AG20443 (cell line): ENCODE data around the gene TMEM163.
"Not testable (repeated sequence)": the region's sequence is repeated elsewhere in the genome, so short reads cannot be mapped to it uniquely, and the experiment has no call there.

Experiments
- DNase-seq: peaks from one replicate; pipeline ENCODE4 v3.0.0; 2012; ENCODE audit warnings: low spot score, mixed read lengths

The TMEM163 gene

DNA sequence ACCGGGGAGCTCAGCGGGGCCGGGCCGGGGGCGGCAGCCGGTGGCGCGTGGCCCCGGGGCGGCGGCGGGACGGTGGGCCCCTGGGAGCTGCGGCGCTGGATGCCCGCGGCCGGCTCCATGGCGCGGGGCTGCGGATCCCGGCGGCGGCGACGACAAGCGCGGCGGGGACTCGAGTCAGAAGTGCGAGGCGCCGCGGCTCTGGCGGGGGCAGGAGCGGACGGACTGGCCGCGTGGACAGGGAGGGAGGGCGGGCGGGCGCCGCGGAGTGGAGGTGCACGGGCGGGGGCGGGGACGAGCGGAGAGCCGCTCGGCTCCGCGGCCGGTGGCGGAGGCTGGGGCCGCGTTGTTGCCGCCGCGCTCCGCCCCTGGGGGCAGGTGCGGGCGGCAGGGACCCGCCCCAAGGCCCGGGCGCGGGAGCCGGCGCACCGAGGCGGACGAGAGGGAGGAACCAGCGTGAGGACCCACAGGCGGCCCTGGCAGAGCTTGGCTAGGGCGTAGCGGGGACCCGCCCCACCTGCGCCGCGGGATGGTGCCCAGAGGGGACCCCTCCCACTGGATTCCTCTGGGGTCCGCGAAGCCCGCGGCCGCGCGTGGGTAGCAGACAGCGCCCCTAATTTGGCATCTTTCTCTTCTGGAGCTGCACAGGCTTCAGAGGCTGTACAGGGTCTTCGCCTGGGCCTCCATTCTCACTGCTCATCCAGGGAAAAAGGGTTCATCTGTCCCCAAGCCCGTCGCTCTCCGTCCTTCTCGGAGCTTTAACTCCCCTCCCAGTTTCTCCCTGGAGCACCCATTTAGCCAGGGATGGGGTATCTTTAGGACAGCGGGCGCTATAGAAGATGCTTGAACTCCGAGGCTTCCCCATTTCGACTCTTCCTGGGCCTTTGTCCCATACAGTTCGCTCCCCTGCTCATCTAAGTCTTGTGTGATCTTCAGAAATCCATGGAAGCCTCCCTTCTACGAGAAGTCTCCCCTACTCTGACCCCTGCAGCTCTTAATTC lies at the start of gene TMEM163:
TMEM163 (minus strand) TSS at position 184 of the 998 bp plus-strand sequence.
- DNase-seq, result peak; percentile 30

DNA sequence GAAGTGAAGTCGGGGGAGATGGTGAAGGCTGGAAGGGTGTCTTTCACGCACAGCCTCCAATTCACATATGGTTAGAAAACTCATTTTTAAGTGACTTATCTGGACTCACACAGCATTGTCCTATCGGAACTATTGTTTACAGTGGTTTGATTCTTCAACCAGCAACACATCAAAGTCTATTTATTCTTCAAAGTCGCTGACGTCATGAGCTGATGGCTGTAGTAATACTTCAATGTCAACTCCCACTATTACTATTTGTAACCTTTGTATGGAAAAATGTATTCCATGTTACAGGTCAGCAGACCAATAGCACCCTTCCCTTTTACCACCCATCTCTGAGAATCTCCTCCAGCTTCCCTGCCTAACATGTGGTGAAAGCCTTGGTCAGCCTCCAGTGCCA lies 47.8 kb upstream of the TMEM163 start:
- DNase-seq, result no peak

GRCh38 chr2:134765987-134766386 lies 47.2 kb upstream of the TMEM163 start:
- no peak for DNase-seq

DNA sequence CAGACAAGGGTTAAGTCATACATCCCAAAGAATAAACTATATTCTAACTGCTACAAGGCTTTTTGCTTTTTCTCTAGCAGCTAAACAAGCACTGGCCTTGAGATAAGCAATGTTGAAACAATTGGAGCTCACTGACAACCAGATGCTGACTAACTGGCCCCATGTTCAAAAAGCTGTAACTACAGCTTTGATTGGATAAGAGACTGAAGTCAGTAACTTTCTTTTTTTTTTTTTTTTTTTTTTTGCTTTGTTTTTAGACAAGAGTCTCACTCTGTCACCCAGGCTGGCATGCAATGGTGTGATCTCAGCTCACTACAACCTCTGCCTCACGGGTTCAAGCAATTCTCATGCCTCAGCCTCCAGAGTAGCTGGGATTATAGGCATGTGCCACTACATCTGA lies 45.4 kb upstream of the TMEM163 start:
- no peak for DNase-seq

GRCh38 chr2:134763164-134763710 lies 44.4 kb upstream of the TMEM163 start:
- no peak for DNase-seq

GRCh38 chr2:134762508-134762907 lies 43.7 kb upstream of the TMEM163 start:
- DNase-seq, result no peak

- no peak for DNase-seq
These were observed 41.6 kb upstream of the TMEM163 start for GRCh38 chr2:134760385-134760784.

GRCh38 chr2:134758633-134759032 lies 39.8 kb upstream of the TMEM163 start:
- no peak for DNase-seq

DNA sequence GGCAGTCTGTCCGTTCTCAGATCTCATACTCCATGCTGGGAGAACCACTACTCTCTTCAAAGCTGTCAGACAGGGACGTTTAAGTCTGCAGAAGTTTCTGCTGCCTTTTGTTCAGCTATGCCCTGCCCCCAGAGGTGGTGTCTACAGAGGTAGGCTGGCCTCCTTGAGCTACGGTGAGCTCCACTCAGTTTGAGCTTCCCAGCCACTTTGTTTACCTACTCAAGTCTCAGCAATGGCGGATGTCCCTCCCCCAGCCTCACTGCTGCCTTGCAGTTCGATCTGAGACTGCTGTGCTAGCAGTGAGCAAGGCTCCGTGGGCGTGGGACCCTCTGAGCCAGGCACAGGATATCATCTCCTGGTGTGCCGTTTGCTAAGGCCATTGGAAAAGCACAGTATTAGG lies 33.2 kb upstream of the TMEM163 start:
- DNase-seq, result not testable (repeated sequence)

DNA sequence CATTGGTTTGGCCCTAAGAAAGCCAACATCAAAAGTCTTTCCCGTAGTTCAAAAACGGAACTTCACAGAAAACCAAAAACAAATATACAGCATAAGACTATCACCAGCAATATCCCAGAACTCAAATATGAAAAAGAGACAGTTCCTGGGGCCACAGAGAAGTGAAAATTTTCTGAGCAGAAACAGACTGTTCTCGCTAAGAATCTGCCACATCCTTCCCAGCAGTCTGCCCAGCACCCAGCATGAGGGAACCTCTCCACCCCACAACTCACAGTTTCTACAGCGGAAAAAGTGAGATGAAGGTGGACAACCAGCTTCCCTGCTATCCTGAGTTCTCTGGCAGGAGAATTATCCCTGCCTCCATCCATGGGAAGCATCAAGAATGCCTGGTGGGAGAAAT lies 26.7 kb upstream of the TMEM163 start:
- no peak for DNase-seq

DNA sequence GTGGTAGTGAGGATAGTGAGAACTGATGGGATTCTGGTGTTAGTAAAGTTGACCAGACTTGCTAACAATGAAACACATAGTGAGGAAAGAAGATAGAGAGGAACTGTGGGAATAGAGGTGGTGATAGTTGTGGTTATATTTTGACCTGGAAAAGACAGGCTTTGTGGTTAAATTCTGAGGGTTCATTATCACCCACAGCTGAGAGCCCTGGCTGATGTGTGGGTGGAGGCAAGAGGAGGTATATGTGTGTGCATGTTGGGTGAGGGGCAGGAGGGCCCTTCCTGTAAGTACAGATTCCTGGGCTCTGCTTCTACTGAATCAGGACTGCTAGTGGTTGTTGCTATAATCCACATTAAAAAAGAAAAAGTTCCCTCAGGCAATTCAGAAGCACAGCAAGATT lies 26.2 kb upstream of the TMEM163 start:
- DNase-seq, result no peak

DNA sequence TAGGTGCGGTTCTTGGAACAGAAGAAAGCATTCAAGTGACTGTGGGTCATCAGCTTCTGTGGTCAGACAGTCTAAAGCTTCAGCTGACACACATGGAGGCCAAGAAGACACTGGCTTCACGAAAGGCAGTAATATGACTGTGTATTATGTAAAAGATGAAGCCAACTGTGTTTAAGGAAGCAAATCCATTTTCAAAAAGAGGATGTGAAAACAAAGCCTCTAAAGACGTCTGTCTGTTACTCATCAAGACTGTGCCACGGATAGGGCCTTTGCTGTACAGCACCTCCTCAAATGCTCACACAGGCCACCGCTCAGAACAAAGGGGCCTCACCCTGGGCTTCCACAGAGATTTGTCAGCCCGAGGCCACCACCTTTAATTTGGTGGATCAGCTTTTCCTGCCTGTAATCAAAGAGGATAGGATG lies 21.1 kb upstream of the TMEM163 start:
- no peak for DNase-seq

DNA sequence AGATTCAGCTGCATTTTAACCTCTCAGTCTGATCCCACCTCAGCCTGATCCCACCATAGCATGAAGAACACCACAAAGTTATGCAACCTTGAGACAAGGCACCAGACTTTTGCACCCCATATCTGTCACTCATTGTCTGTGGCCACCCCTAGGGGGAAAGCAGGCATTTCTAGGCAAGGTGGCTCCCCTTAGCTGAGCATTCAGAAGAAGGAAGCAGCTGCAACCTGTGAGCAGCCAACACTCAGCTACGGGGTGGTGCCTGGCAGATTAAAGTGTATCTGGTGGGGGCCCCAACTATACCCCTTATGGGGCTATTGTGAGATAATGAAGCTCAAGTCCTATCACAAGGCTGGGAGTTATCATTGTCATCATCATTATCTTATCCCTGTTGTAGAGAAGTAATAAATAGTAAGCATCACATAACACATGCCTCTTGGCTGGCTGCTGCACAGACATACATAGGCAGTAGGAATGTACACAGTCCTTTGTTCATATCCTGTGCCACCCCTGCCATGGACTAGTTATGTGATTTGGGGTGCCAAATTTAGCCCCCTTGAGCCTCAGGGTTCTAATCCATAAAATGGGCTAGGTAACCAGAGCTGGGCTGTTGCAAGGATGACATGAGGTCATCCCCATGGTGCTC lies 20.6 kb upstream of the TMEM163 start:
- DNase-seq, result no peak

DNA sequence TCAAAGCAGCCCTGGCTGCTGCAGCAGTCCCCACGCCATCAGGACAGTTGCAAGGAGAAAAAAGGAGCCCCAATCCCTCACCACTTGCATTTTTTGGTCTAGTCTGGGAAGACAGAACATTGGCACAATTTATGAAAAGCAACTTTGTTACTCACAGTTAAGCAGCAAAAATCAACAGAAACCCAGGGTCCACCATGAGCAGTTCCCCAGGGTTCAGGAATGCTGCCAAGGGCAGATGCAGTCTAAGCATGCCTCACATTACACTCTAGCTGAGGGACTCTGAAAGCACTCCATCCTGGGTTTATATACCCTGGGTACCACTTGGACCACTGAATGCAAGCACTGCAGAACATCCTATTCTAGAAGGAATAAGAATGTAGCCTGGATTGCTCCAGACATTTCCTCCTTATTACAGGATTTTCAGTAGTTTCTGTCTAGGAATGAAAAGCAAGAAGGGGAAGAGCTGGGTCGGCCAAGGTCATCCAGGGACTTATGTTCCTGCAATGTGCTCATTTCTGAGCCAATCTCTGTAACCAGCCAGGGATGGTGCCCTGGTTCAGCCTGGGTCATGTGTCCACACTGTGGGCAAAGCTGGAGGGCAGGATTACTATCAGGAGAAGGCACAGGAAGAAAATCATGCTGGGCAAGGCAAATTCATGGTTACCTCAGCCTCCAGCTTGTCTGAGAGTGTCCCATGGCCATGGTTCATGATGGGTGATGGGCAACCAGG lies 19.5 kb upstream of the TMEM163 start:
- DNase-seq, result no peak

DNA sequence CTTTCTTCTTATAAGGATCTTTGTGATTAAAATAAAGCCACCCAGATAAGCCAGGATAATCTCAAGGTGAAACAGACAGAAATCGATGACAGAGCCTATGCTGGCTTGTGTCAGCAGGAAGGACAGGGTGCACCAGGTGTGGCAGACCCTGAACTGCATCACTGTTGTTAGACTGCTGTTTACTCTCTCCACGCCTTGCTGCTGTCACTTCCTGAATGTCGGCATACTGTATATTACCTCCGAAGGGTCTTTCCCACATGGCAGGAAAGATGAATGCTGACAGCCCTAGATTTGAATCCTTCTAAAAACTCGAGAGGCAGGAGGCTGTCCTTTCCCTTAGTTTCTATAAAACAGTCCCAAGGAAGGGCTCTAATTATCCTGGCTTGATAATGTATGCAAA lies 18.9 kb upstream of the TMEM163 start:
- DNase-seq, result no peak

DNA sequence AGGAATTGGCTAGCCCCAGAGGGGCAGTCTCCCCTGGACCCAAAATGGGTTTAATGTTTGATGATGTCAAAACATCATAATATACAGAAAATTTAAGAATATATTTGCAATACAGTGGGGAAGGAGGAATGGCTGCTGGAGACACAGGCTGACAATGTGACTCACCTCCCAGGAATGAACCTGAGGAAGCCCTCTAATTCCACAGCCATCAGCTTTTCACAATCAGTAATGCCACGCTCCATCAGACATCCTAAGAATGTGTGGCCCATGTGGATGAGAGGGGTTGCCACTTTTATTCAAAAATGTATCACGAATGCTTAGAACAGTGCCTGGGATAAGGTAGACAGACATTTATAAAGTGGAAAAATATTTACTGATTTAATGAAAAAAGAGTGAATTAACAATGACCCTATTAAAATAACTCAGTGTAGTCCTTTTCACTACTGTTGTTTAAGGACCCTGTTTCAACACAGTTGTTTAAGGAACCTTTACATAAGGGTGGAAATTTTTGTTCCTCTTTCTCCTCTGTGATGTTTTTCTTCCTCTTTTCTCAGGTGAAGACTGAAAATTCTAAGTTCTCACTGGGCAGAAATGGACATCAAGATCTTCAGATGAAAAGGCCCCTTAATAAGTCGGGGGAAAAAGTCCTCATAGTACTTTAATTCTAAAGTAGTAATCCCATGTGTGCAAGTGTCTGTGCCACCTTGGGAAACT lies 17.5 kb upstream of the TMEM163 start:
- peak; percentile 29 for DNase-seq

DNA sequence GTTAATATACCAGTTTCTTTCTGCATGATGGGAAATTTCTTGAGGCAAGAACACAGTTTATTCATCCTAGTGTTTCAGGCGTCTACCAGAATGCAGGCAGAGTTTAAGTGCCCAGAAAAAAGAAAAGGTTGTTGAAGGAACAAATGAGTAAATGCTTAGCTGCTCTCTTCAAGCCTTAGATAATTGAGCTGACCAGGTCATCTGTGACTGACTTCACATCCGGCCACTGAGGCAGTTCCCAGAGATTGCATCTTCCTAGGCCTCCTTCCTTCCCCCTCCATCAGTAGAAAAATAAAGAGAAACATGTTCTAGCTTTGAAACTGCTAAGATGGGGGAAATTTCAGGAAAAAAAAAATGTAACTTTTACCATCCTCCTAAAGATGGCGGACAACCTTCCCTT lies 9.4 kb upstream of the TMEM163 start:
- DNase-seq, result no peak

DNA sequence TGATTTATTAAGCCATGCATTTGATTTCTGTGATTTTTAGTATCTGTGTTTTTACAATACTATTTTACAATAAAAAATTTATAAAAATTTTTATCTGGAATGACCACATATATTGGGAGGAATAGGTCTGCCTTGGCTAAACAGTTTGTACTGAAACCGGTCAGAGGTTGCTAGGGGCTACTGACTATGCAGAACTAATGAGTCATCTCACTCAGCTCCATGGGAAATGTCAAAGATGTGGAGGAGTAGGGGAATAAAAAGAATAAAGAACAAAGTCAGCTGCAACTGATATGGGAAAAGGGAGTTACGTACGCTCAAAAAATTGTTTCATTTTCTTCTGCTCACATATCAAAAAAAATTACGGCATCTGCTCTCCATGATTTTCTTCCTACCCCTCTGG lies 8.6 kb upstream of the TMEM163 start:
- DNase-seq, result no peak

- DNase-seq, result no peak
These were observed 7.8 kb upstream of the TMEM163 start for GRCh38 chr2:134726645-134727044.

GRCh38 chr2:134725876-134726275 lies 7.1 kb upstream of the TMEM163 start:
- no peak for DNase-seq

GRCh38 chr2:134724341-134724740 lies 5.5 kb upstream of the TMEM163 start:
- DNase-seq, result no peak

GRCh38 chr2:134723742-134724141 lies 4.9 kb upstream of the TMEM163 start:
- DNase-seq, result not testable (repeated sequence)
